DOHH2 (cell line): ENCODE measurements around the gene HSD11B1.
A peak's percentile ranks its signal among the peaks of the same experiment; 100 is the strongest.
"Not testable (repeated sequence)": the region's sequence is repeated elsewhere in the genome, so short reads cannot be mapped to it uniquely, and the experiment has no call there.

Source experiments
- H3F3A ChIP-seq: fragments of 200-600 bp; sonication (generic), shearing (Covaris generic); 2 replicates; pipeline ENCODE4 v1.6.0; 2016; ENCODE audit warnings: antibody characterized with exemption, mild to moderate bottlenecking; ENCODE audit not compliant: control insufficient read depth, insufficient read depth
- H3K27ac ChIP-seq: fragments of 200-600 bp; sonication (generic); 2 replicates; pipeline ENCODE4 v1.5.1; 2014; ENCODE audit warnings: low read depth, mild to moderate bottlenecking, low read length, moderate library complexity
- H3K27me3 ChIP-seq: fragments of 200-600 bp; sonication (generic); 2 replicates; pipeline ENCODE4 v1.6.1; 2014; ENCODE audit warnings: mild to moderate bottlenecking, low read length, mixed read lengths; ENCODE audit not compliant: control insufficient read depth
- H3K36me3 ChIP-seq: fragments of 200-600 bp; sonication (generic); 2 replicates; pipeline ENCODE4 v1.6.1; 2014; ENCODE audit warnings: mild to moderate bottlenecking, low read length, moderate library complexity, mixed read lengths; ENCODE audit not compliant: control insufficient read depth
- H3K4me1 ChIP-seq: fragments of 200-600 bp; sonication (generic); 2 replicates; pipeline ENCODE4 v1.6.1; 2014; ENCODE audit warnings: mild to moderate bottlenecking, low read length, mixed read lengths; ENCODE audit not compliant: control insufficient read depth
- H3K4me2 ChIP-seq: fragments of 200-600 bp; sonication (generic); 2 replicates; pipeline ENCODE4 v1.6.0; 2014; ENCODE audit warnings: mild to moderate bottlenecking, low read length, moderate library complexity
- H3K4me3 ChIP-seq: fragments of 200-600 bp; sonication (generic); 2 replicates; pipeline ENCODE4 v1.5.1; 2014; ENCODE audit warnings: mild to moderate bottlenecking, low read length, mixed read lengths
- H3K79me2 ChIP-seq: fragments of 200-600 bp; sonication (generic); 2 replicates; pipeline ENCODE4 v1.6.1; 2014; ENCODE audit warnings: mild to moderate bottlenecking, low read length, mixed read lengths; ENCODE audit not compliant: control insufficient read depth
- H3K9me2 ChIP-seq: fragments of 200-600 bp; sonication (generic); replicated peaks from 2 replicates; pipeline ENCODE4 v1.6.1; 2014; ENCODE audit warnings: mild to moderate bottlenecking, low read length, mixed read lengths; ENCODE audit not compliant: control insufficient read depth
- H3K9me3 ChIP-seq: fragments of 200-600 bp; sonication (generic); 2 replicates; pipeline ENCODE4 v1.6.1; 2014; ENCODE audit warnings: antibody characterized with exemption, low read length, mixed read lengths; ENCODE audit not compliant: control insufficient read depth, insufficient read depth
- H4K20me1 ChIP-seq: fragments of 200-600 bp; sonication (generic); 2 replicates; pipeline ENCODE4 v1.6.0; 2014; ENCODE audit warnings: low read depth, mild to moderate bottlenecking, antibody characterized with exemption, low read length, moderate library complexity; ENCODE audit not compliant: control insufficient read depth, insufficient read depth
- EZH2phosphoT487 ChIP-seq: fragments of 200-600 bp; sonication (generic); IDR thresholded peaks from 2 replicates; pipeline ENCODE4 v1.6.1; 2017; ENCODE audit warnings: borderline replicate concordance, mild to moderate bottlenecking, antibody characterized with exemption, low read length, moderate library complexity, mixed read lengths
- TF ChIP-seq, protein P1 (sequence below): fragments of 200-600 bp; sonication (generic); IDR thresholded peaks from one replicate; pipeline ENCODE4 v1.5.1; 2014; ENCODE audit warnings: antibody characterized with exemption, mild to moderate bottlenecking, low read depth, low read length; ENCODE audit not compliant: poor library complexity, severe bottlenecking

The HSD11B1 gene

DNA sequence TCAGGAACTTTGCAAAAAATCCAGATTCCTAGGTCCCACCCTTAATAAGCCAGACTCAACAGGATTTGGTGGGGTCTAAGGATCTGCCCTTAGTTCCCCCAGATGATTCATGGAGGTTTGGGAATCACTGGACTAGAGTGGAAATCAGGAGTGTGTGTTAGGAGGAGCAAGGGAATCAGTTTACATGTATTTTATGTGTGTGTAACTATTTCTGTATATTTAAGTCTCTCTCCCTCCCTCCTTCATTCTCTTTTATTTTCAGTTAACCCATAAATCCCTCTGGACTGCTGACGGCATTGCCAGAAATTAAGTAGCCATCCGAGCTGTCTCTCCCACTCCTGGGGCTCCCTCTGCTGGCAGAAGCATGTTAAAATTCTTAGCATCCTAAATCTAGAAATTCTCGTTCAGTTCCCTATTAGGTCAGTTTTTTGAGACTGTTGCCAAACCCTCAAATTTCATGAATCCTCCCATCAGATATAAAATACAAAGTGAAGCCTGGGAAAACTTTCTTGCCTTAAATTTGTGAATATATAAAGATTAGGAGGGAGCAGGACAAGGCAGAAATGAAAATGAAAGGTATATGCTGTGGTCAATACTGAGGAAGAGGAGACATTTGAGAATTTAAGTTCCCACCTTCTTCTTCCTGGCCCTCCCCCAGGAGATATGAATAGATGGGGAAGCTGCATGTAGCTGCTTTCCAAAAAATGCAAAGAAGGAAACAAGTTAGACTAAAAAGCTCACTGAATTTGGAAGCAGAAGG, 11.7 kb upstream of the HSD11B1 start:
- Histone ChIP-seq H3K4me1 (no peaks in the 10 kb centered on the region), H3K4me3 (no peak overlapping the region), H3K79me2 (no peaks in the 10 kb centered on the region), H3K9me2 (no peaks in the 10 kb centered on the region), H3K9me3 (no peaks in the 10 kb centered on the region), H4K20me1 (no peaks in the 10 kb centered on the region), H3K27ac (no peak overlapping the region), H3K36me3 (no peaks in the 10 kb centered on the region), H3F3A (no peaks in the 10 kb centered on the region), H3K4me2 (no peak overlapping the region), H3K27me3 (0 out of 2 replicates have a peak, but pooled peaks cover 3% of the 10 kb centered on the region)
- TF ChIP-seq, protein P1, sequence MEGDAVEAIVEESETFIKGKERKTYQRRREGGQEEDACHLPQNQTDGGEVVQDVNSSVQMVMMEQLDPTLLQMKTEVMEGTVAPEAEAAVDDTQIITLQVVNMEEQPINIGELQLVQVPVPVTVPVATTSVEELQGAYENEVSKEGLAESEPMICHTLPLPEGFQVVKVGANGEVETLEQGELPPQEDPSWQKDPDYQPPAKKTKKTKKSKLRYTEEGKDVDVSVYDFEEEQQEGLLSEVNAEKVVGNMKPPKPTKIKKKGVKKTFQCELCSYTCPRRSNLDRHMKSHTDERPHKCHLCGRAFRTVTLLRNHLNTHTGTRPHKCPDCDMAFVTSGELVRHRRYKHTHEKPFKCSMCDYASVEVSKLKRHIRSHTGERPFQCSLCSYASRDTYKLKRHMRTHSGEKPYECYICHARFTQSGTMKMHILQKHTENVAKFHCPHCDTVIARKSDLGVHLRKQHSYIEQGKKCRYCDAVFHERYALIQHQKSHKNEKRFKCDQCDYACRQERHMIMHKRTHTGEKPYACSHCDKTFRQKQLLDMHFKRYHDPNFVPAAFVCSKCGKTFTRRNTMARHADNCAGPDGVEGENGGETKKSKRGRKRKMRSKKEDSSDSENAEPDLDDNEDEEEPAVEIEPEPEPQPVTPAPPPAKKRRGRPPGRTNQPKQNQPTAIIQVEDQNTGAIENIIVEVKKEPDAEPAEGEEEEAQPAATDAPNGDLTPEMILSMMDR: peak; percentile 81
- no peak for TF ChIP-seq EZH2phosphoT487

- Histone ChIP-seq H3K9me3 (no peaks in the 10 kb centered on the region), H3K27me3 (peaks cover 5% of the 10 kb centered on the region; the same call in 1 of the 2 replicates), H3K9me2 (no peaks in the 10 kb centered on the region), H3K4me1 (no peaks in the 10 kb centered on the region), H4K20me1 (no peaks in the 10 kb centered on the region), H3K4me3 (no peak overlapping the region), H3K4me2 (no peak overlapping the region), H3K79me2 (no peaks in the 10 kb centered on the region), H3K27ac (no peak overlapping the region), H3F3A (no peaks in the 10 kb centered on the region), H3K36me3 (no peaks in the 10 kb centered on the region)
- TF ChIP-seq EZH2phosphoT487: no peak
- TF ChIP-seq, protein P1: no peak
Measured at GRCh38 chr1:209696673-209697072, 8.0 kb upstream of the HSD11B1 start.

DNA sequence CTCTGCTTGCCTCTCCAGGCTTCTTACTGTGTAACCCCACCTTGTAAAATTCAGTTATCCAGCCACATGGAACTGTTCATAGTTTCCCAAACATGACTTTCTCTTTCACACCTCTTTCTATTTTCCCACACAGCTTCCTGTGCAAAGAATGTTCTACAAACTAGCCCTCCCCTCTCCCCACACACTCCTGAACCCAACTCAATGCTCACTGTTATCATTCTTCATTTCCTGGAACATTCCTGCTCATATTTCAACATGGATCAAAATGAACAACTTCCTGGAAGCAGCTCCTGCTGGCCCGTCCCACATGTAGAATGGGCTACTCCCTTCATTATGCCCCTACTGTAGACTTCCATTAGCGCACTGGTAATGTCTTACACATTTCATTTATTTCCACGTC, 7.5 kb upstream of the HSD11B1 start:
- Histone ChIP-seq H3F3A (no peaks in the 10 kb centered on the region), H3K9me2 (no peaks in the 10 kb centered on the region), H3K79me2 (no peaks in the 10 kb centered on the region), H3K27me3 (peaks cover 10% of the 10 kb centered on the region), H3K4me3 (no peak overlapping the region), H3K4me2 (no peak overlapping the region), H3K36me3 (no peaks in the 10 kb centered on the region), H3K27ac (no peak overlapping the region), H4K20me1 (no peaks in the 10 kb centered on the region), H3K4me1 (no peaks in the 10 kb centered on the region), H3K9me3 (no peaks in the 10 kb centered on the region)
- TF ChIP-seq EZH2phosphoT487: no peak
- TF ChIP-seq, protein P1: no peak

DNA sequence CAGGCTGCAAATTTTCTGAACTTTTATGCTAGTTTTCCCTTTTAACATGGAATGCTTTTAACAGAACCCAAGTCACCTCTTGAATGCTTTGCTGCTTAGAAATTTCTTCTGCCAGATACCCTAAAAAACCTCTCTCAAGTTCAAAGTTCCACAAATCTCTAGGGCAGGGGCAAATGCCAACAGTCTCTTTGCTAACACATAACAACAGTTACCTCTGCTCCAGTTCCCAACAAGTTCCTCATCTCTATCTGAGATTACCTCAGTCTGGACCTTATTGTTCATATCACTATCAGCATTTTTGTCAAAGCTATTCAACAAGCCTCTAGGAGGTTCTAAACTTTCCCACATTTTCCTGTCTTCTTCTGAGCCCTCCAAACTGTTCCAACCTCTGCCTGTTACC, 4.0 kb upstream of the HSD11B1 start:
- H3K36me3 ChIP-seq, H3K79me2 ChIP-seq, H3K9me2 ChIP-seq, H3K27ac ChIP-seq, H3F3A ChIP-seq, H3K9me3 ChIP-seq, H3K4me1 ChIP-seq, H3K4me2 ChIP-seq, H3K4me3 ChIP-seq, H4K20me1 ChIP-seq: not testable (repeated sequence)
- H3K27me3 ChIP-seq: peaks cover 10% of the 10 kb centered on the region
